SKM-1 (cell line): ENCODE results near the gene AAR2.

Source experiments
- DNase-seq: peaks from one replicate; lab custom pipeline; 2025; ENCODE audit not compliant: unreplicated experiment; lab: John Stamatoyannopoulos, UW

AAR2 gene

GRCh38 chr20:36259177-36260061 lies 23.1 kb downstream of the AAR2 start:
- no peak for DNase-seq

- DNase-seq, result no peak
These were observed 24.0 kb downstream of the AAR2 start for GRCh38 chr20:36260316-36260715.

- DNase-seq, result no peak
These were observed 25.3 kb downstream of the AAR2 start for GRCh38 chr20:36261389-36262105.

GRCh38 chr20:36262440-36262839 lies 26.2 kb downstream of the AAR2 start:
- DNase-seq, result no peak

- DNase-seq, result no peak
These were observed 28.4 kb downstream of the AAR2 start for GRCh38 chr20:36264426-36265246.

GRCh38 chr20:36266189-36266588 lies 29.9 kb downstream of the AAR2 start:
- DNase-seq, result no peak

GRCh38 chr20:36267605-36268381 lies 31.5 kb downstream of the AAR2 start:
- DNase-seq, result no peak

GRCh38 chr20:36268440-36269342 lies 32.4 kb downstream of the AAR2 start:
- no peak for DNase-seq

- DNase-seq, result no peak
These were observed 33.2 kb downstream of the AAR2 start for GRCh38 chr20:36269507-36269906.

GRCh38 chr20:36270744-36271638 lies 34.7 kb downstream of the AAR2 start:
- no peak for DNase-seq

GRCh38 chr20:36271639-36272546 lies 35.6 kb downstream of the AAR2 start:
- DNase-seq, result no peak

GRCh38 chr20:36272547-36273220 lies 36.4 kb downstream of the AAR2 start:
- no peak for DNase-seq

GRCh38 chr20:36273414-36274180 lies 37.3 kb downstream of the AAR2 start:
- no peak for DNase-seq

GRCh38 chr20:36274181-36274841 lies 38.0 kb downstream of the AAR2 start:
- DNase-seq, result no peak

GRCh38 chr20:36275011-36275410 lies 38.7 kb downstream of the AAR2 start:
- no peak for DNase-seq
